Heart right ventricle (tissue), 16 donors: ENCODE results near the gene PPM1A. TPM values are rescaled to one million over a fixed set of nuclear protein-coding genes. Genes with fewer than 3 reads are reported as not detected.
A peak's percentile ranks its signal among the peaks of the same experiment; 100 is the strongest.

Source experiments
- ATAC-seq, 8 donors: fragments of 200-7000 bp; cut with Tn5 transposase; one replicate each; pipeline ENCODE4 v1.9.1; 2020; ENCODE audit warnings: mild to moderate bottlenecking in 8 of 8, moderate library complexity in 8 of 8, moderate number of reproducible peaks in 1 of 8
- DNase-seq, 2 donors: peaks; one replicate each; pipeline ENCODE4 v3.0.0-alpha.2; 2020
- H3K27ac ChIP-seq, 10 donors: fragments of 200-600 bp; sonication (generic) in 2 of 10; one replicate each; pipeline versions ENCODE4 v1.5.0 to v1.8.0; 2020 to 2022; ENCODE audit warnings: mild to moderate bottlenecking in 3 of 10
- H3K27me3 ChIP-seq, 7 donors: fragments of 200-600 bp; one replicate each; pipeline ENCODE4 v1.8.0; 2021 to 2022; ENCODE audit warnings: mild to moderate bottlenecking in 2 of 7
- H3K36me3 ChIP-seq, 9 donors: fragments of 200-600 bp; sonication (generic) in 1 of 9; one replicate each; pipeline versions ENCODE4 v1.5.0 to v1.8.0; 2020 to 2022; ENCODE audit warnings: mild to moderate bottlenecking in 2 of 9
- H3K4me1 ChIP-seq, 9 donors: fragments of 200-600 bp; sonication (generic) in 1 of 9; one replicate each; pipeline versions ENCODE4 v1.5.0 to v1.8.0; 2020 to 2022; ENCODE audit warnings: mild to moderate bottlenecking in 4 of 9
- H3K4me3 ChIP-seq, 10 donors: fragments of 200-600 bp; sonication (generic) in 2 of 10; one replicate each; pipeline versions ENCODE4 v1.5.0 to v1.8.0; 2020 to 2022; ENCODE audit warnings: mild to moderate bottlenecking in 7 of 10, moderate library complexity in 2 of 10
- H3K9me3 ChIP-seq, 11 donors: fragments of 200-600 bp in 10 of 11; sonication (generic) in 2 of 11; one replicate each; pipeline versions ENCODE4 v1.5.0 to v1.8.0; 2013 to 2022; ENCODE audit warnings: mild to moderate bottlenecking in 2 of 11, control low read depth in 1 of 11, moderate library complexity in 1 of 11
- CTCF ChIP-seq, 9 donors: fragments of 200-600 bp; sonication (generic) in 2 of 9; IDR thresholded peaks; one replicate each; pipeline versions ENCODE4 v1.5.0 to v1.8.0; 2021 to 2022; ENCODE audit warnings: antibody characterized with exemption in 9 of 9, mild to moderate bottlenecking in 5 of 9, moderate library complexity in 1 of 9
- WGBS, 2 donors: extraction: QIAGEN DNeasy Blood & Tissue Kit; methylation state at CpG; one replicate each; pipeline ENCODE4 v1.1.7; 2013; ENCODE audit warnings: inconsistent platforms in 1 of 2; 5-methylcytosine and 5-hydroxymethylcytosine counted together
- intact Hi-C, 10 donors: fragments of 100-400 bp; cut with DNase I; formaldehyde crosslinking; loops; one replicate each; pipeline versions ENCODE4 v1.11.1 to v1.14.2; 2022
- polyA plus RNA-seq, 2 donors: library from polyadenylated mRNA; stranded (reverse); fragments of 200-250 nt; gene quantifications; one replicate each; pipeline ENCODE4 v1.2.3, GENCODE V29; 2013
- total RNA-seq, 10 donors: library from RNA; stranded (reverse); fragmentation: NEBNext Ultra II Directional in 3 of 10; extraction: Animal tissue kit (Norgen Biotek cat#: 25700) in 3 of 10; gene quantifications; one replicate each; pipeline versions ENCODE4 v1.2.1 to v1.2.4, GENCODE V29; 2021 to 2023
- donor health status: Arrhythmogenic right ventricular cardiomyopathy.
- donor health status: ischemic (EF 13 %, LVEDD 7.1; RV severe dilation, severe dysfunction).
- donor health status: healthy with polysubstance abuse.
- donor health status: DM: no; HTN: yes; CAD: no.
- donor health status: DM: no; HTN: no; CAD: no.
- donor health status: ischemic (EF 25% LVEDD 6.9; RV normal size, moderate dysfunction).
- donor health status: ischemic (EF 25% LVEDD 5.7; RV mildly dilated, moderate dysfunction).
- donor health status: healthy.
- donor health status: DM: yes; HTN: yes; CAD: no.
- donor health status: Ischemic cardiomyopathy.
- donor health status: ischemic (EF 35%, LVEDD 5.7; RV mildly dilated, moderate dysfunction).
- donor health status: nonischemic (EF 11% LVEDD 7.7; RV severe dilation, severe dysfunction).
- donor health status: DM: yes; HTN: yes; CAD: no.
- donor health status: PGD.
- donor health status: ischemic (EF 29% LVEDD 5.4; RV normal size, mild dysfunction).
- donor health status: nonischemic (EF 23%, LVEDD 6.1; RV moderate dilation, normal function).

Gene PPM1A
- total and polyA plus RNA-seq, 12 donors: 27.0 to 122 (median 98.1) TPM

DNA sequence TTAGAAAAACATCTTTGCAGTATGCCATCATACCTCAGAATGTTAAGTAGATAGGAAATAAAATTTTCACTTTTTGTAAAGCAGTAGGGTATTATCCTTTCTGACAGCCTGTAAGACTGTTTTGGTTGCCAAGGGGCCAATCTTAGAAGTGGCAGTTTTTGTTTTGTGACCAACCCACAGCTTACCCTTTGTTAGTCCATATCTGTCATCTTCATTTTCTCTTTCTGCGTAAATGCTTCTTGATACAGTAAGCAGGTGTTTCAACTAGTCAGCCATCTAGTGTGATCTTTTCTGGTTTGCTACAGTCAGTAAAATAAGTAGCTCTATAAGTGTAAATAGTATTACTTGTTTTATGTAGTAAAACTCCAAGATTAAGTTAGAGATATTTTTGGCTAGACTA lies 8.8 kb downstream of the PPM1A start:
- 72 to 86% methylated on average over 1 of the region's 1 CpG for WGBS, 2 donors
- Histone ChIP-seq H3K9me3 (peaks cover 0 to 4% (median 0%) of the 10 kb centered on the region in 11 donors), H3K4me1 (peaks cover 0 to 79% (median 65%) of the 10 kb centered on the region in 9 donors), H3K4me3 (no peak overlapping the region), H3K27ac (no peak overlapping the region), H3K27me3 (no peaks in the 10 kb centered on the region), H3K36me3 (no peaks in the 10 kb centered on the region)
- DNase-seq: no peak
- intact Hi-C loops: no loop called here
- no peak for ATAC-seq
- TF ChIP-seq CTCF (IDR thresholded peaks at IDR 0.05): no peak

GRCh38 chr14:60265163-60265562 lies 16.1 kb downstream of the PPM1A start:
- Histone ChIP-seq H3K4me3 (no peak overlapping the region), H3K27me3 (no peaks in the 10 kb centered on the region), H3K4me1 (peaks cover 0 to 24% (median 12%) of the 10 kb centered on the region in 9 donors), H3K27ac (no peak overlapping the region), H3K36me3 (peaks cover 0 to 10% (median 0%) of the 10 kb centered on the region in 9 donors), H3K9me3 (peaks cover 0 to 55% (median 7%) of the 10 kb centered on the region in 11 donors)
- DNase-seq (no peak), ATAC-seq (no peak)
- intact Hi-C loops: no loop called here
- no peak for TF ChIP-seq CTCF (IDR thresholded peaks at IDR 0.05)
- WGBS, 2 donors: 96 to 100% methylated on average over 1 of the region's 1 CpG

GRCh38 chr14:60266021-60266937 lies 17.3 kb downstream of the PPM1A start:
- 94% methylated on average over 1 of the region's 1 CpG for WGBS, 2 donors
- H3K27ac ChIP-seq: no peak overlapping the region
- peaks cover 0 to 55% (median 7%) of the 10 kb centered on the region in 11 donors for H3K9me3 ChIP-seq

GRCh38 chr14:60272177-60272576 lies 23.2 kb downstream of the PPM1A start:
- no peak for TF ChIP-seq CTCF (IDR thresholded peaks at IDR 0.05)
- WGBS, 2 donors: 93 to 100% methylated on average over 2 of the region's 2 CpGs
- Histone ChIP-seq H3K36me3 (no peaks in the 10 kb centered on the region), H3K4me1 (peaks cover 0 to 73% (median 56%) of the 10 kb centered on the region in 9 donors), H3K27ac (no peak overlapping the region), H3K4me3 (no peak overlapping the region), H3K9me3 (peaks cover 0 to 14% (median 0%) of the 10 kb centered on the region in 11 donors), H3K27me3 (no peaks in the 10 kb centered on the region)
- intact Hi-C loops: no loop called here
- ATAC-seq: no peak
- DNase-seq: no peak

More at GRCh38 chr14:60266021-60266937, 17.3 kb downstream of the PPM1A start:
- H3K36me3 ChIP-seq: peaks cover 0 to 10% (median 0%) of the 10 kb centered on the region in 9 donors
- H3K4me3 ChIP-seq: no peak overlapping the region
- H3K4me1 ChIP-seq: peaks cover 0 to 17% (median 9%) of the 10 kb centered on the region in 9 donors
- DNase-seq: no peak
- intact Hi-C loops: no loop called here
- no peak for ATAC-seq
- no peaks in the 10 kb centered on the region for H3K27me3 ChIP-seq
- TF ChIP-seq CTCF (IDR thresholded peaks at IDR 0.05): peak in 6 of 9 donors; percentile 10 to 53 (median 28)
